Glomerular visceral epithelial cell (primary cell): ENCODE data around the gene TUT1.

Experiments used
- DNase-seq: peaks from one replicate; pipeline ENCODE4 v3.0.0-alpha.2; 2016; ENCODE audit errors: extremely low spot score

Gene TUT1

GRCh38 chr11:62542111-62542745 lies 49.1 kb downstream of the TUT1 start:
- no peak for DNase-seq

GRCh38 chr11:62540804-62541701 lies 50.3 kb downstream of the TUT1 start:
- peak; percentile 10 for DNase-seq

GRCh38 chr11:62539238-62539925 lies 51.9 kb downstream of the TUT1 start:
- DNase-seq, result peak; percentile 97

- peak; percentile 22 for DNase-seq
Observed at GRCh38 chr11:62538470-62539237, 52.7 kb downstream of the TUT1 start.

- no peak for DNase-seq
Observed at GRCh38 chr11:62536301-62536957, 54.9 kb downstream of the TUT1 start.

GRCh38 chr11:62535802-62536201 lies 55.5 kb downstream of the TUT1 start:
- no peak for DNase-seq

- DNase-seq, result no peak
Observed at GRCh38 chr11:62534779-62535545, 56.4 kb downstream of the TUT1 start.

- no peak for DNase-seq
Observed at GRCh38 chr11:62532096-62532495, 59.2 kb downstream of the TUT1 start.
